Measurements from ENCODE around the gene RPS6KA2.
"Not testable (repeated sequence)": the region's sequence is repeated elsewhere in the genome, so short reads cannot be mapped to it uniquely, and the experiment has no call there.

RPS6KA2 gene

GRCh38 chr6:166545156-166546034, 81.7 kb downstream of the RPS6KA2 start:
- H3K36me3 Mint-ChIP-seq (ENCODE audit: low read depth): peaks cover 3% of the 10 kb centered on the region
- H3K27ac Mint-ChIP-seq: no peak overlapping the region
- no peaks in the 10 kb centered on the region for H3K9me3 Mint-ChIP-seq
- H3K4me1 Mint-ChIP-seq (ENCODE audit: low read depth): peaks cover 19% of the 10 kb centered on the region
- H3K27me3 Mint-ChIP-seq (ENCODE audit: low read depth): no peaks in the 10 kb centered on the region
- H3K4me3 Mint-ChIP-seq: no peak overlapping the region

GRCh38 chr6:166544296-166544605, 82.8 kb downstream of the RPS6KA2 start:
- Mint-ChIP-seq H3K36me3 (ENCODE audit: low read depth) (peaks cover 3% of the 10 kb centered on the region), H3K27me3 (ENCODE audit: low read depth) (no peaks in the 10 kb centered on the region), H3K4me3 (no peak overlapping the region), H3K9me3 (no peaks in the 10 kb centered on the region), H3K4me1 (ENCODE audit: low read depth) (peaks cover 24% of the 10 kb centered on the region), H3K27ac (no peak overlapping the region)

- Mint-ChIP-seq H3K27ac (no peak overlapping the region), H3K9me3 (no peaks in the 10 kb centered on the region), H3K36me3 (ENCODE audit: low read depth) (peaks cover 3% of the 10 kb centered on the region), H3K27me3 (ENCODE audit: low read depth) (no peaks in the 10 kb centered on the region), H3K4me3 (no peak overlapping the region), H3K4me1 (ENCODE audit: low read depth) (peaks cover 24% of the 10 kb centered on the region)
These were observed 83.3 kb downstream of the RPS6KA2 start for GRCh38 chr6:166543603-166544295.

- Mint-ChIP-seq H3K4me3 (no peak overlapping the region), H3K9me3 (no peaks in the 10 kb centered on the region), H3K27ac (peak overlapping the region; percentile 20), H3K36me3 (ENCODE audit: low read depth) (peaks cover 3% of the 10 kb centered on the region), H3K27me3 (ENCODE audit: low read depth) (no peaks in the 10 kb centered on the region), H3K4me1 (ENCODE audit: low read depth) (peaks cover 24% of the 10 kb centered on the region)
These were observed 84.5 kb downstream of the RPS6KA2 start for GRCh38 chr6:166542580-166542912.

GRCh38 chr6:166541876-166542579, 85.0 kb downstream of the RPS6KA2 start:
- H3K4me3 Mint-ChIP-seq: peak overlapping the region; percentile 49
- H3K9me3 Mint-ChIP-seq: no peaks in the 10 kb centered on the region
- H3K27ac Mint-ChIP-seq: peak overlapping the region; percentile 83
- no peaks in the 10 kb centered on the region for H3K27me3 Mint-ChIP-seq (ENCODE audit: low read depth)
- peaks cover 24% of the 10 kb centered on the region for H3K4me1 Mint-ChIP-seq (ENCODE audit: low read depth)
- H3K36me3 Mint-ChIP-seq (ENCODE audit: low read depth): peaks cover 3% of the 10 kb centered on the region

GRCh38 chr6:166541366-166541765, 85.7 kb downstream of the RPS6KA2 start:
- peaks cover 3% of the 10 kb centered on the region for H3K36me3 Mint-ChIP-seq (ENCODE audit: low read depth)
- peak overlapping the region; percentile 49 for H3K4me3 Mint-ChIP-seq
- H3K27me3 Mint-ChIP-seq (ENCODE audit: low read depth): no peaks in the 10 kb centered on the region
- peak overlapping the region; percentile 83 for H3K27ac Mint-ChIP-seq
- peaks cover 24% of the 10 kb centered on the region for H3K4me1 Mint-ChIP-seq (ENCODE audit: low read depth)
- no peaks in the 10 kb centered on the region for H3K9me3 Mint-ChIP-seq

GRCh38 chr6:166540631-166541331, 86.3 kb downstream of the RPS6KA2 start:
- Mint-ChIP-seq H3K9me3 (no peaks in the 10 kb centered on the region), H3K36me3 (ENCODE audit: low read depth) (peaks cover 3% of the 10 kb centered on the region), H3K27me3 (ENCODE audit: low read depth) (no peaks in the 10 kb centered on the region), H3K4me3 (peak overlapping the region; percentile 49), H3K4me1 (ENCODE audit: low read depth) (peaks cover 24% of the 10 kb centered on the region), H3K27ac (peak overlapping the region; percentile 83)

GRCh38 chr6:166539543-166539942, 87.5 kb downstream of the RPS6KA2 start:
- peaks cover 3% of the 10 kb centered on the region for H3K36me3 Mint-ChIP-seq (ENCODE audit: low read depth)
- H3K27me3 Mint-ChIP-seq (ENCODE audit: low read depth): no peaks in the 10 kb centered on the region
- no peak overlapping the region for H3K27ac Mint-ChIP-seq
- no peaks in the 10 kb centered on the region for H3K9me3 Mint-ChIP-seq
- H3K4me1 Mint-ChIP-seq (ENCODE audit: low read depth): peaks cover 24% of the 10 kb centered on the region
- no peak overlapping the region for H3K4me3 Mint-ChIP-seq

- not testable (repeated sequence) for H3K4me3 Mint-ChIP-seq
These were observed 88.1 kb downstream of the RPS6KA2 start for GRCh38 chr6:166539011-166539385.

GRCh38 chr6:166538297-166539010, 88.6 kb downstream of the RPS6KA2 start:
- H3K9me3 Mint-ChIP-seq: no peaks in the 10 kb centered on the region
- H3K27ac Mint-ChIP-seq: no peak overlapping the region

More at GRCh38 chr6:166539011-166539385, 88.1 kb downstream of the RPS6KA2 start:
- not testable (repeated sequence) for H3K27me3 Mint-ChIP-seq (ENCODE audit: low read depth); H3K9me3 Mint-ChIP-seq; H3K36me3 Mint-ChIP-seq (ENCODE audit: low read depth); H3K27ac Mint-ChIP-seq
- peaks cover 24% of the 10 kb centered on the region for H3K4me1 Mint-ChIP-seq (ENCODE audit: low read depth)

GRCh38 chr6:166534658-166535406, 92.2 kb downstream of the RPS6KA2 start:
- Mint-ChIP-seq H3K36me3 (ENCODE audit: low read depth) (no peaks in the 10 kb centered on the region), H3K27me3 (ENCODE audit: low read depth) (no peaks in the 10 kb centered on the region), H3K9me3 (peaks cover 1% of the 10 kb centered on the region), H3K4me3 (no peak overlapping the region), H3K27ac (no peak overlapping the region), H3K4me1 (ENCODE audit: low read depth) (peaks cover 4% of the 10 kb centered on the region)

More at GRCh38 chr6:166538297-166539010, 88.6 kb downstream of the RPS6KA2 start:
- Mint-ChIP-seq H3K4me3 (no peak overlapping the region), H3K27me3 (ENCODE audit: low read depth) (no peaks in the 10 kb centered on the region), H3K4me1 (ENCODE audit: low read depth) (peaks cover 24% of the 10 kb centered on the region), H3K36me3 (ENCODE audit: low read depth) (peaks cover 3% of the 10 kb centered on the region)

- Mint-ChIP-seq H3K36me3 (ENCODE audit: low read depth) (no peaks in the 10 kb centered on the region), H3K9me3 (peaks cover 4% of the 10 kb centered on the region), H3K4me3 (no peak overlapping the region), H3K4me1 (ENCODE audit: low read depth) (no peaks in the 10 kb centered on the region), H3K27ac (no peak overlapping the region), H3K27me3 (ENCODE audit: low read depth) (no peaks in the 10 kb centered on the region)
These were observed 93.7 kb downstream of the RPS6KA2 start for GRCh38 chr6:166533205-166533824.

- no peaks in the 10 kb centered on the region for H3K4me1 Mint-ChIP-seq (ENCODE audit: low read depth)
- H3K27me3 Mint-ChIP-seq (ENCODE audit: low read depth): no peaks in the 10 kb centered on the region
- H3K9me3 Mint-ChIP-seq: peaks cover 4% of the 10 kb centered on the region
- no peaks in the 10 kb centered on the region for H3K36me3 Mint-ChIP-seq (ENCODE audit: low read depth)
- no peak overlapping the region for H3K4me3 Mint-ChIP-seq
- H3K27ac Mint-ChIP-seq: no peak overlapping the region
These were observed 94.7 kb downstream of the RPS6KA2 start for GRCh38 chr6:166532302-166532701.
